ENCODE results near the gene MRGPRD.

Gene MRGPRD

DNA sequence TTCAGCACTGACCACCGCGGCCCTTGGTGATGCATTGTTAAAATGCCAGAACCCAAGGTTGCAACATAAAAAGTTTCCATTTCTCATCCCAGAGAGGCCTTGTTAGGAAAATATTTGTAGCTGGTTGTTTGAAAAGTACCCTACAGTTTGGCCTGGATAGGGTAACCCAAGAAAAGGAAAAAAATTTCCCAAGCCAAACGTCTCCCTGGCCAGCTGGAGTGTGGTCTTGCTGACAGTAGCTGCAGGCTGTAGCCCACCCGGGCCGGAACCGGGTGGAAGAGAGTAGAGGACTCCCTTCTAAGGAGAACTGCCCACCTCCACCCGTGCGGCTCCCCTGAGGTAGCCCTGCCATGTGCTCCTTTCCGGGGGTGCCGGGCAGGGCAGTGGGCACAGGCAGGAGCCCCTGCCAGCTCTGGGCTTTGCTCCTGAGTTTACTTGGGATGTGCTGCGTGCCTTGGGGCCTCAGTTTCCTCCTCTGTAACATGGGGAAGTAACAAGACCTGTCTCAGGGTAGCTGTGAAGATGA, 38.6 kb downstream of the MRGPRD start:
- no peak for DNase-seq

DNA sequence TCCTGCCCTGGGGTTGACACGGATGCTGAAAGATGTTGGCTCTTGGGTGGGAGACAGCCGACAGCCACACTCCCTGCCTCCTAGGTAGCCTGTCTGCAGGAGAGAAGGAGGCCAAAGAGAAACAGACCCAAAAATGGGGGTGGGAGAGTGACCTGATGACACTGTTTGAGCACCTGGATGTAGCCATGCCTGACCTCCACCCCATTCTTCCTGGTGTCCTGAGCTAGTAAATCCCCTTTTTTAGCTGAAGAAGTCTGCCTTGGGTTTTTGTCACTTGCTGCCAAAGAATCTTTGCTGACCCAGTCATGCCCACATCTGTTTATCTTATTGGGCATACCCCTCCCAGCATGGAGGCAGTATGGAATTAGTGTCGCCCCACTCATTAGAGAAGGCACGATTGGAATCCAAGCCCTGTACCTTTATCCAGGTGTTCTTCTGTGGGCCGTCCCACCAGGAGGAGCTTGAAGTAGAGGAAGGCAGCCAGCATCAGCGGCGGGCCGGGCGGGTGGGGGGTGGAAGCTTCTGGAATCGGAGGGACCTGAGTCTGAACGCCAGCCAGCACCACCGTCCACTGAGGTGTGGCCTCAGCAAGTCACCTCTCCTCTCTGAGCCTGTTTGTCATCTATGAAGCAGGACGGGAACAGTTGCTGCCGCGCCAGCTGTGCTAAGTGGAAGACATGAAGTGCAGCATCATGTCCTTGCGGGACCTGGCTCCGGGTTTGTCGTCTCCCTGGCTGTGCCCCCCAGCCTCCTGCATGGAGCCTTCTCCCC, 39.3 kb downstream of the MRGPRD start:
- no peak for DNase-seq

DNA sequence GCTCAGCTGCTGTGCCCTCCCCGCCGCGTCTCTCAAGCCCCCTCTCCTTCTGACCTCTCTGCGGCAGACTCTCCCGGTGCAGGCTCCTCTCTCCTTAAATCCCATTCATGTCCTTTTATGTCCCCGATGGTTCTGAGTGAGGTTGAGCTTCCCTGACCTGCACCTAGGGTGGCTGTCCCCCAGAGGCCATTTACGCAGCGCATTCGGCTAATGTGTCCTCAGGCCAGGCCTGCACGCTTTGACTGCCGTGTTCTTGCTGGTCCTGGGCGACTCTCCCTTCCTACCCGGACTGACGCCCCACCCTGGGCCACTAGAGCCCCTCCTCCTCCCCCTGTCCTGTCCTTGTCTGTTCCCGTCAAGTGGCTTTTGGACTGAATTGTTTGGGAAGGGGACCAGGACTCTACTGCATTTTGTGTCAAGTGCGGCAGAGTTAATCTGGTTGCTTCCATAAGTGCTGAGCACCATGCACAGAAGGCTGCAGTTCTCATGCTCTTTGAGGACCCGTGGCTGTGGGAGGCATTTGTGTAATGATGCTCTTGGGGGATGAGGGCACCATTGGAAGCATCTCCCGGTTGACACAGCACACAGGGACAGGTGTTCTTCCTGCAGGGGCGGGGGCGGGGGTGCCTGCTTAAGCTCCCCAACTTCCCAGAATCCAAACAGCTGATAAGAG, 40.0 kb downstream of the MRGPRD start:
- no peak for DNase-seq

DNA sequence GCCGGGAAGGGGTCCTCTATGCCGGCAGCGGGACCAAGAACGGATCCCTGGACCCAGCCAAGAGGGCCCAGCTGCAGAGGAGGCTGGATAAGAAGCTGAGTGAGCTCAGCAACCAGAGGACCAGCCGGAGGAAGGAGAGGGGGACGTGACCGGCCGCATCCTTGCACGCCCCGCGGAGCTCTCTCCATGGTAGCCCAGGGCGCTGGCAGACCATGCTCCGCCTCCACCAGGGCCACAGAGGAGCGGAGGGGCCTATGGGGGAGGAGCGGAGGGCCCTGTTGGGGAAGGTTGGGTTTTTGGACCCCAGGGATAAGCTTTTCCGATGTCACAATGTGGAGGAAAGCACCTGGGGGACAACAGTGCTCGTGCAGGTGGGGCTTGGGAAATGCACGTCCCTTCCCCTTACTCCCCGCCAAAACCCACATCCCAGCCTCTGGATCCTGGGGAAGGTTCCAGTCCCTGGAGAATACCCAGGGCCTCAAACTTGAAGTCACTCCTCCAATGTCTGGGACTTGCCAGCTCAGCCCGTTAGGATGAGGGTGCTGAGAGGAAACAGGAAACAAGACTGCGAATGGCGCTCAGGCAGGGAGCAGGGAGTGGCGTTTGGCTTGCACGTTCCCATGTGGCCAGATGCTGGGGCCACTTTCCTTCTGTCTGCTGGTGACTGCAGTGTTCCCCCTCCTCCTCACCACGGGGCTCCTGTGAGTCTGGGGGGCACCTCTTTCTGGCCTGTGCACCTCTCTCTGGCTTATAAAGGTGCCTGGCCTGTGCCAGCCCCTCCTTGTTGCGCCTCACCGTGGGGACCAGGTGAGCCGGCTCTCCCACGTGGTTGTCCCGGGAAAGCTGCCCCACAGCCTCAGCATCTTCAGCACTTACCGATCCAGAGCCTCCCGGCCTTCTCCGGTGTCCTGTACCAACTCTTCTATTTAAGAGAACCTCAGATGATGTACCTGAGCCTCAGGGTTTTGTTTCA, 40.9 kb downstream of the MRGPRD start:
- no peak for DNase-seq

DNA sequence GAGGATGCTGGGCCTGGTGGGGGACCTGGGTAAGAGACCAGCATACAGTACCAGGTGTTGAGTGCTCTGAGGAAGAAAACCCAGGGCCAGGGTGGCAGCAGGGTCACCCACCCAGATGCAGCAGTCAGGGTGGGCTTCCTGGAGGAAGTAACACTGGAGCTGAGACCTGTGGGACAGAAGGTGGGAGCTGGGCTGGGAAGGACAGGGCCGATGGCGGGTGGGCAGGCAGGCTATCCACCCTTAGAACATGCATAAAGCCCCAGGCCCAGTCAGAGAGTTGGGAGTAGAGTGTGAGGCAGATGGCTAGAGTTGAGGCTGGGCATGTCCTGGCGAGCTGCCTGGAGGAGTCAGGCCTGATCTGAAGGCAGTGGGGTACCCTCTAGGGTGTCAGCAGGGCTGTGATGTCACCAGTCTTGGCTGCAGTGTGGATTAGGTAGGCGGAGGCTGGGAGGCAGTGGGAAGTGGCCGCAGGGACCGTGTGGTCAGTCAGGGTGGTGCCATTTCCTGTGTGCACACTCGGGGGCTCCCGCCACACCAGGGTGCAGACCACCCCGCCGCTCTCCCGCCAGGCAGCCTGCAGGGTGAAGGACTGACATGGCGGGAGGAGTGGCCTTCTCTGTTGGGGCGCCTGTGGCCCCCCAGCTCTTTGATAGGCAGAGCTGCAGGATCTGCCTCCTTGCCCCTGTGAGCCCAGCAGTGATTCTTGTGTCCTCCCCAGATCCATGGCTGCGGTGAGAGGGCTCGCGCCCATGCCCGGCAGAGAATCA, 41.8 kb downstream of the MRGPRD start:
- no peak for DNase-seq

DNA sequence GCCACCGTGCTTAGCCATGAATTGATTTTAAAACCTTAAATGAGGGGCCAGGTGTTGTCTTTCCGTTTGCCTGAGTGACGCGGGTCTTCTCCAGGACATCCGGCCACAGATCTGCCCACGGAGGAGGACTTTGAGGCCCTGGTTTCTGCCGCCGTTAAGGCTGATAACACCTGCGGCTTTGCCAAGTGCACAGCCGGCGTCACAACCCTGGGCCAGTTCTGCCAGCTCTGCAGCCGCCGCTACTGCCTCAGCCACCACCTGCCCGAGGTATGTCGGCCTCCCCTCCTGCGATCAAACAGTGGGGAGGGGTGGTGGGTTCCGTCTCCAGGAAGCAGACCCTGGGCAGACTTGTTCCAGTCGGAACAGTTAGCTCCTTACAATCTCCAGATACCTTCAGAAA, 42.7 kb downstream of the MRGPRD start:
- no peak for DNase-seq

DNA sequence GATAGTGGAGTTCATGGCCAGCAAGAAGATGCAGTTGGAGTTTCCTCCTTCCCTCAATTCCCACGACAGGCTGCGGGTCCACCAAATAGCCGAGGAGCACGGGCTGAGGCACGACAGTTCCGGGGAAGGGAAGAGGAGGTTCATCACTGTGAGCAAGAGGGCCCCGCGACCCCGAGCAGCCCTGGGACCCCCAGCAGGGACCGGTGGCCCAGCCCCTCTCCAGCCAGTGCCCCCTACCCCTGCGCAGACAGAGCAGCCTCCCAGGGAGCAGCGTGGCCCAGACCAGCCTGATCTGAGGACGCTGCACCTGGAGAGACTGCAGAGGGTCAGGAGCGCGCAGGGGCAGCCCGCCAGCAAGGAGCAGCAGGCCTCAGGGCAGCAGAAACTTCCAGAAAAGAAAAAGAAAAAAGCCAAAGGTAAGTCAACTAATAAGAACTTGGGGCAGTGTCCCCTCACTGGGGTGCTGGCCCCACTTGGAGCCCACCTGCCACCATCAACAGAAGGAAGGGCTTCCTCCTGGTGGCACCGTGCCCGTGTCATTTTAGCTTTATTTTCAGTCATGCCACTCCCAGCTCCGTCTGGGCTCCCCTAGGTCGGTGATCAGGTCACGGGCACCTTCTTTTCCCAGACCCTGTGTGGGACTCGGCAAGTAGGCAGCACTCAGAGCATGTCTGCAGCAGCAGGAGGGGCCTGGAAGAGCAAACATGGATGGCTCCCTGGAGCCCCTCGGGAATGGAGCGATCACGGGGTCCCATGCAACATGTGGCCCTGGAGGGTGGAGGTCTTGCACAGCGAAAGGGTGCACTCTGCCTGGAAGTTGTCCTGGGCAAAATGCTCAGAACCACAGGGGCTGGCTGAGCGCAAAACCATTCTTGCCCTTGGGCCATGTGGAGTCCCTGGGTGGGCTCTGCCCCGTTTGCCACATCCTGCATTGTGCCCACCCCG, 43.8 kb downstream of the MRGPRD start:
- DNase-seq: no peak

DNA sequence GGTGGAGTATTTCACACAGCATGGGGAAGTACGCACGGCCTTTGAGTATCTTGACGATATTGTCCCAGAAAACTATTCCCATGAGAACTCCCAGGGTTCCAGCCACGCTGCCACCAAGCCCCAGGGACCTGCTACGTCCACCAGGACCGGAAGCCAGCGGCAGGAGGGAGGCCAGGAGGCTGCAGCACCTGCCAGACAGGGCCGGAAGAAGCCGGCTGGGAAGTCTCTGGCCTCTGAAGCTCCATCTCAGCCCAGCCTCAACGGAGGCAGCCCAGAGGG, 44.5 kb downstream of the MRGPRD start:
- DNase-seq: no peak

DNA sequence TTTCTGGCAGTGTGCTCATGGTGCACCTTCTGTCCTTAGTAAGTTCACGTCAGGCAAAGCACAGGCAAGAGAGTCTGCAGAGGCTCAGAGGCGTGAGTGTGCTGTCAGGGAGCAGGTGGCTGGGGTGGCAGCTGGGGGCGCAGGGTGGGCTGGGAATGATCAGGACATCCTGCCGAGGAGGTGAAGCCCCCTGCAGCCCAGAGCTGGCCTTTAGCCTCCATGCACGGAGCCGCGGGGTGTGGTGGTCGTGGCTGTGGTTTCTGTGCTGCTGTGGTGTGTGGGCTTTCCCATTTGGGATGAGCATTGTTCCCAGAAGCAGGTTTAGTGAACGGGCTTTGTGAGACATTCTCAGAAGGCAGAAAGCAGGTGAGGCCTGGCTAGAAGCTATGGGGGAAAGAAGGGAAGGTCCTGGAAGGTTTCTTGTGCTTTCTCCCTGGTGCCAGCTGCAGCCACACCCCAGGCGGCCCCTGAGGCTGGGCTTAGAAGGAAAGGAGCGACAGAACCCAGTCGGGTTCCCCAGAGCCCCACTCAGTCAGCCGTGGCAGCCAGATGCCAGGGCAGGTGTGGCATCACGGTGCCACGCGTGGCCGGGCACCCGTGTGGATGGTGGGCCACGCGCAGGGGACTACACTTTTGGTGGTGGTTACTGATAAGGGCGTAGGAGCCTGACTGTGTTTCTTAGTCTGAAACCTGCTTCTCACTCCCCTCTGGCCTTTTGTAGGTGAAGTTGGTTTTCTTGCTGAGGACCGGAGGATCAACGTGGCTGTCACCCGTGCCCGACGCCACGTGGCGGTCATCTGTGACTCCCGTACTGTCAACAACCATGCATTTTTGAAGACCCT, 45.0 kb downstream of the MRGPRD start:
- no peak for DNase-seq

DNA sequence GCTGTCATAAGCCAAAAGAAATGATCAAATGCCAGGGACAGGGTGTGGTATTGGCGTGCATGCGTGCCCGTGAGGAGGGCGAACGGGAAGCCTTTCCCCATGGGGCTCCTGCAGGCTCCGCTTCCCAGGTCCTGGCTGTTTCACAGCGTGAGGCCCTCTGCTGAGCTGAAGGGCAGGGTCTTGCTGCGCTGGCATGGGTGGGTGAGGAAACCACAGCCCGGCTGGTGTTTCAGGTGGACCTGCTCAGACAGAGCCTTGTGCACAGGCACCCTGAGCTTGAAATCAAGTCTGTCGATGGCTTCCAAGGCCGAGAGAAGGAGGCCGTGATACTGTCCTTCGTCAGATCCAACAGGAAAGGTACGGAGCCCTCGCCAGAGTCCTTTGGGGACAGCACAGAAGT, 45.7 kb downstream of the MRGPRD start:
- no peak for DNase-seq

DNA sequence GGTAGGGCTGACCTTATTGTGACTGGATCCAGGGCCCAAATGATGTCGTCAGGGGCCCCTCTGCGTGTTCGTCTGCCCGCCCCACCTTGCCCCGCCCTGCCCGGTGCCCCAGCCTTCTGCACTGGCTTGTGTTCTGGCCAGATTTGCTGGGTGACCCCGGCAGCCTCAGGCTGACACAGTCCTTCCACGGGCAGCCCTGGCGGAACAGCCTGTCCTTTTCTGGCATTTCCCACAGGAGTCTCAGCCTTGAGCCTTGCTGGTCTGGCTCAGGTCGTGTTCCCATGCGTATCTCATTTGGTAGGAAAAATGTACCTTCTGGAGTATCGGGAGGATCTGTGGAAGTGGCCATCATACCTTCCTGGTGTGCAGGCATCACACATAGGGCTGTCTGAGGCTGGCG, 46.1 kb downstream of the MRGPRD start:
- no peak for DNase-seq

DNA sequence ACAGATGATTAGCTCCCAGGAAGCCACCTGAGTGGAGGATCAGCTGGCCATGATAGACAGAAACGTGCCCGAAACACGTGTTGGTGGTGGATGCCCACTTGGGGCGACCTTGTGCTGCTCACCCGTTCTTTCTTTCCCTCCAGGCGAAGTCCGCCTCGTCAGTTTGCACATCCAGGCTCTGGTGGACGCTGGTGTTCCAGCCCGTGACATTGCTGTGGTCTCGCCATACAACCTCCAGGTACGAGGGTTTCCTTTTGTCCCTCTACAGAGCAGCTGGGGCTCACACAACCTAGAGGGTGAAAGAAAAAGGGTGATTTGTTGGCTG, 46.5 kb downstream of the MRGPRD start:
- DNase-seq: no peak

DNA sequence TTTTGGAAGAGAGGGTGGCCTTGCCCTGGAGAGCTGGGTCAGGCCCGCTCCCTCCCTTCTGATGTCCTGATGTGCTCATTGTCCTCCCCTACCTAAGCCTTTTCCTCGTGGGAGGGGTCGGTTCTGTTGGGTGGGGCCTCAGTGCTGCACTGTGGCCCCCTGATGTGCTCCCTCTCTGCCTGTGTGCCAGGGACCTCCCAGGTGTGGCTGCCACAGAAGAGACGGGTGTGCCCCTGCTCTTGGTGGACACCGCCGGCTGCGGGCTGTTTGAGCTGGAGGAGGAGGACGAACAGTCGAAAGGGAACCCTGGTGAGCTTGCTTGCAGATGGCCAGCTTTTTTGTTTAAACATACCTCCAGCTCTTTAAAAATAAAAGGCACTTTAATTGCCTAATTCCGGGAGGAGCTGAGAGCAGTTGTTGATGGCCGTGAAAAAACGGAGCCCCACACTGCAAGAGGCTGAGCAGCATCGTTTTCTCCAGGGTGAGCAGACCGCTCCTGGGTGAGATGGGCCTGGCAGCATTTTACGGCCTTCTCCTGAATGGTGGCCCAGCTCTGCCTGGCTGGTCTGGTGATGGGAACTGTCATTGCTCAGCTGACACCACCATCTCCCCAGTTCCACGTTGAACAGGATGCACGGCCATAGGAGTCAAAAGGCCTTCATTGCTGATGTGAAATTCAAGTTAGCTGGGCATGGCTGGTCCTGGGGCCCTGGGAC, 47.0 kb downstream of the MRGPRD start:
- DNase-seq: no peak

DNA sequence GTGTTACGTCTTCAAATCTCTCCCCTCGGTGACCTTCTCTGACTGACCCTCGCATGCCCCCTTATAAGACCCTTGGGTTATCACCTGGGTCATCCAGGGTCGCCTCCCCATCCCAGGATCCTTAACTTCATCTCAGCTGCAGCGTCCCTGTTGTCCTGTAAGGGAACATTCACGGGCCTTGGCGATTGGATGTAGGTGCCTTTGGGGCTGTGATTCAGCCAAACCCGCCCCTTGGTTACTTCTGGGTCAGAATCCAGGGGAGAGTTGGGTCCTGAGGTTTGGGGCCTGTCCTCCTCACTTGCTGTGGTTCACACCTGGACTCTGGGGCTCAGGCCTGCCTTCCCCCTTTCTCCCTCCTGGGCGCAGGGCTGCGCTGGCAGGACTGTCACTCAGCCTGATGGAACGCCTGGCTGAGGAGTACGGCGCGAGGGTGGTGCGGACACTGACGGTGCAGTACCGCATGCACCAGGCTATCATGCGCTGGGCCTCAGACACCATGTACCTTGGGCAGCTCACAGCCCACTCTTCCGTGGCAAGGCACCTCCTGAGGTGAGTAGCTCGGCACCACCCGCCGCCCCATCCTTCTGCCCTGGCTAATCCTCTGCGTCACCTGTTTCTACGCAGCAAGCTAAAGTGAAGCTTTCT, 47.7 kb downstream of the MRGPRD start:
- DNase-seq: no peak

DNA sequence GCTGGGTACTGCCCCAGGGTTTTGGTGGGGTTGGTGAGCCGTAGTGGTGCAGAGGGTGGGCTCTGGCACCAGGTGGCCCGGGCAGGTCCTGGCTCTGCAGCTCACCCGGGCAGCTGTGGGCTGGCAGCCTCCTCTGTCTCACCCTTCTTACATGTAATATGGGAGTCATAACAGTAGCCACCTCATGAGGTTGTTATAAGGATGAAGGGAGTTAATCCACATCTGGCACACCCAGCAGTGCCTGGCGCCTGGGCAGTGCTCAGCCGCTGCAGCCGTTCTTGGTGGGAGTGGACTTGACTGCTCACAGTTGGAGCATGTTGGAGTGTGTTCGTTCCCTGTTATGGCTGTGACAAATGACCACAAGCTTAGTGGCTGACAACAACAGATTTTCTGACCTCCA, 48.4 kb downstream of the MRGPRD start:
- DNase-seq: no peak

DNA sequence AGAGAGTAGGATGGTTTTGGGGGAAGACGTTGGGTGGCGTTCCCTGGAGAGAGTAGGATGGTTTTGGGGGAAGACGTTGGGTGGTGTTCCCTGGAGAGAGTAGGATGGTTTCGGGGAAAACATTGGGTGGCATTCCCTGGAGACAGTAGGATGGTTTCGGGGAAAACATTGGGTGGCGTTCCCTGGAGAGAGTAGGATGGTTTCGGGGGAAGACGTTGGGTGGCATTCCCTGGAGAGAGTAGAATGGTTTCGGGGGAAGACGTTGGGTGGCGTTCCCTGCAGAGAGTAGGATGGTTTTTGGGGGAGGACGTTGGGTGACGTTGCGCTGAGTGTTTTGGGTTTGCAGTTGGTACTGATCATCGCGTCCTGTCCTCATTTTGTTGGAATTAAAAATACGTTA, 48.9 kb downstream of the MRGPRD start:
- DNase-seq: no peak

DNA sequence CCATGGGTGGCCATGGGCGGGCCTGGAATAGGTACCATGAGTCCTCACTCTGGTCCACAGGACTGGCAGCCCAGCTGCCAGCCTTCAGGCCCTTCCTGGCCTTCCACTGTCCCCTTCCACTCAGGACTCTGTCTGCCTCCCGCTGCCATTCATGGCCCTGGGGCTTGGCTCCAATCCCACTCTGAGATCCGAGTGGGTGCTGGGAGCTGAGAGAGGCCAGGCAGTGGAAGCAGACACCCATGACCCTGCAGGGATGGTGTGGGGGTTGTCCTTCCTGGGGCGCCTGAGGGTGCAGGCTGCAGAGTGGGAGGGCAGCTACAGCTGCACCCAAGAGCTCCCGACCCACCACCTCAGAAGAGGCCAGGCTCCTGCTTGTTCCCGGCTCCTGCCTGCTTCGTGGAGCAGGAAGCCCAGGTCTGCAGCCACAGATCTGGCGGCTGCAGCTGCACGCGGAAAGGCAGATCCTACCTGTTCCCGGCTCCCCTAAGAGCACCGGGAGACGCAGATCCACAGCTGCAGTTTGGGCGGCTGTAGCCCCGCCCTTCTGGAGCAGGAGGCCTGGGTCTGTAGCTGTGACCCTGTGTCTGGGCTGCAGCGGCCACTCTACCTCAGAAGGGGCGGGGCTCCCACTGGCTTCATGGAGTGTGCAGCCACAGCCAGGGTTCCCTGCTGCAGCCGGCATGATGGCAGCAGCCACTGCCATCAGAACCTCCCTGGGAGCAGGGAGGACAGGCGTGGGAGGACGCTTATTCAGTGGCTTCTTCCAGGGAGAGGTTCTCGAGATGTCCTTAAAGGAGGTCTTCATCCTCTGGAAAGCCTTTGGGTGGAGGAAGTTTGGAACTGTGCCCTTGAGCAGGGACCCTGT, 49.6 kb downstream of the MRGPRD start:
- no peak for DNase-seq
